Heart left ventricle (tissue), 13 donors: ENCODE results near the gene PLCB4.

Source experiments
- CTCF ChIP-seq, 12 donors: fragments of 200-600 bp; sonication (generic) in 4 of 12; IDR thresholded peaks; one replicate each; pipeline versions ENCODE4 v1.5.0 to v1.8.0; 2018 to 2022; ENCODE audit warnings: antibody characterized with exemption in 12 of 12, mild to moderate bottlenecking in 5 of 12
- POLR2A ChIP-seq, 2 donors: fragments of 450-650 bp; IDR thresholded peaks; one replicate each; pipeline ENCODE4 v1.6.1; 2017; ENCODE audit warnings: antibody characterized with exemption in 2 of 2, mild to moderate bottlenecking in 2 of 2, moderate library complexity in 2 of 2
- donor health status: ischemic (EF 13 %, LVEDD 7.1; RV severe dilation, severe dysfunction).
- donor health status: DM: no; HTN: yes; CAD: no.
- donor health status: DM: no; HTN: no; CAD: no.
- donor health status: ischemic (EF 25% LVEDD 6.9; RV normal size, moderate dysfunction).
- donor health status: ischemic (EF 25% LVEDD 5.7; RV mildly dilated, moderate dysfunction).
- donor health status: ischemic (EF 35%, LVEDD 5.7; RV mildly dilated, moderate dysfunction).
- donor health status: nonischemic (EF 11% LVEDD 7.7; RV severe dilation, severe dysfunction).
- donor health status: DM: yes; HTN: yes; CAD: no.
- donor health status: PGD.
- donor health status: ischemic (EF 29% LVEDD 5.4; RV normal size, mild dysfunction).
- donor health status: nonischemic (EF 23%, LVEDD 6.1; RV moderate dilation, normal function).

GRCh38 chr20:9474835-9475415, 406.0 kb downstream of the PLCB4 start:
- TF ChIP-seq CTCF (IDR thresholded peaks at IDR 0.05): no peak
- no peak for TF ChIP-seq POLR2A (IDR thresholded peaks at IDR 0.05)
